GM19025 (cell line): ENCODE measurements around the gene GPR25.

Source experiments
- ATAC-seq: cut with Tn5 transposase; IDR thresholded peaks from one replicate; pipeline ENCODE4 v1.9.1; 2021; ENCODE audit warnings: mild to moderate bottlenecking, low read depth, moderate library complexity; ENCODE audit not compliant: unreplicated experiment

The GPR25 gene

GRCh38 chr1:200873116-200873670, 412 bp downstream of the GPR25 start:
- no peak for ATAC-seq

- ATAC-seq: no peak
These were observed 1.1 kb downstream of the GPR25 start for GRCh38 chr1:200873671-200874397.

DNA sequence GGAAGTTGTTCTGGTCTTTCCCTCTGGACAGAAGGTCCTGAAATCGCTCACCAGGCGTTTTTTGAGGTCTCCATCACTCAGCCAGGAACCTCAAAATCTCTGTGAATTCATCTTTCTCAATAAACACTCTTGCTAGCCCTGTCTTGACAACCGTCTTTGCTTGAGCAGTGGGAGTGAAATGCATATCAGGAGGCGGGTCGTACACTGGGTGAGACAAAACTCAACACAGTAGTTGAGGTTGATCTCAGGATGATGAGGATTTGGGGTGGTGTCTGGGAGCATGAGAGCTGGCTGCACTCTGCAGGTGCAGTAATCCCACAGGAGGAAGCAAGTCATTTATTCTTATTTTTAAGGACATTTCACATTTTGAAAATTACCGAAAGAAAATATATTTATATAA, 1.9 kb downstream of the GPR25 start:
- ATAC-seq: no peak

DNA sequence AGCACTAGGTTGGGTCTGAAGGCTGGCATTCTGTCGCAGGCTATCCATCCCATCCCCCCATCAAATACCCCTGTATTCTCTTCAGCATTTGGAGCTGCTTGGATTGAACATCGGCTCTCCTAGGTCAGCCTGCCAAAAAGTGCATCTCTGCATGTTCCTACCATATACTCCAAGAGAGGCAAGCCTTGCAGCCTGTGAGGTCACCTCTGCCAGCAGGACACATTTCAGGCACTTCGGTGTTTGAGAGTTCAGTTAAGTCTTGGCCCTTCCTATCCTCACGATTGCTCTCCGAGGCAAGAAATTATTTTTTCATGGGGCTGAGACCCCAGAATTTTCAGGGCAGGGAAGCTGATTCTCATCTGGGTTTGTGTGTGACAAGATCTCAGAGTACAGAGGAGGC, 2.6 kb downstream of the GPR25 start:
- no peak for ATAC-seq

GRCh38 chr1:200877010-200877409, 4.2 kb downstream of the GPR25 start:
- no peak for ATAC-seq

GRCh38 chr1:200877839-200878551, 5.2 kb downstream of the GPR25 start:
- peak; percentile 79 for ATAC-seq

DNA sequence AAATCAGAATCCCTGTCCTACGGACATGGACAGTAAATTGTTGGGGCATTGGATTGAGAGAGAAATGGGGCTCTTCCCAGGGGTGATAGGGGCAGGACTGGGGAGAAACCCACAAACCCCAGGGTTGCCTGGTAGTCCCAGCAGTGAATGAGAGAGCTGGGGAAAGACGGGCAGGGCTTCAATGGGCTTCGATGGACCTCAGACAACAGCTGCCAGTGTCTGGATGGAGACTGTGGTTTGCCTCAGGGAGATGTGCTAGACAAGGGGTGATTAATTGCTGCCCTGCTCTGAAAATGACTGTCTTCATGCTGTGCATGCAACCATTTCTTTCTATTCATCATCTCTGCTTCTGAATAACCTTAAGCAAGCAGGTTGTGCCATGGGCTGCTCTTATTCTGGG, 7.4 kb downstream of the GPR25 start:
- ATAC-seq: peak; percentile 50

DNA sequence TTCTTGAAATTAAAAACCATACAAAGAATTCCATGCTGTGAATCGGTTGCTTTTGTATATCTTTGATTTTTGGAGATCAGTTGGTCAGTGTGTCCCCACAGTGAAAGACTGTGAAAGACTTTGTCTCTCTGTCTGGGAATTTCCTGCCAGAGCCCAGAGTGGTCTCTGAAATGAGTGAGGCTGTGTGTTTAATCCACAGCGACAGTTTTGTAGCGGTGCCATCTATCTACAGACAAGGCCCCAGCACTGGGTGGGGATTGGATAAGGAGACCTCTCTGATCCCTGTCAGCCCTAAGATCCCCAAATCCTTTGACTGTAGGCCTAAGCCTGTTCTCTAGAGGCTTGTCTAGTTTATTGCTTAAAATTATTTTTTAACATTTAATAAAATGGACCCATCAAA, 10.3 kb downstream of the GPR25 start:
- no peak for ATAC-seq

- no peak for ATAC-seq
These were observed 13.0 kb downstream of the GPR25 start for GRCh38 chr1:200885623-200886402.

DNA sequence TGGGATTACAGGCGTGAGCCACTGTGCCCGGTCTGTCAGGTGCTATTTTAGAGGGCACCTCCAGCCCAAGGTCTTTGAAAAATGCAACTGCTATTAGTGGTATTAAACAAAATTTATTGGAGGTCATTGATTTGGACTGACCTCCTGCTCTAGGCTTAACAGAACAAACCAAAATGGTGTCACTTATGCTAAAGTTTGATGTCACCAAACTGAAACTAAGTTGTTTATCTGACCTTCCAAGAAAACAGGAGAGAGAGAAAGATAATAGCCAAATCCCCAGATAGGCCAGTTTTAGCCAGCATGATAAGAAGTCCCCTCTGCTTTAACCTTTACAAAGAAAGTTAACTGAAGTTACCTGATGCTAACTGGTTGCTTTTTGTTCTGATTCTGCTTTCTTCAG, 13.8 kb downstream of the GPR25 start:
- no peak for ATAC-seq

- no peak for ATAC-seq
These were observed 14.3 kb downstream of the GPR25 start for GRCh38 chr1:200887036-200887435.

DNA sequence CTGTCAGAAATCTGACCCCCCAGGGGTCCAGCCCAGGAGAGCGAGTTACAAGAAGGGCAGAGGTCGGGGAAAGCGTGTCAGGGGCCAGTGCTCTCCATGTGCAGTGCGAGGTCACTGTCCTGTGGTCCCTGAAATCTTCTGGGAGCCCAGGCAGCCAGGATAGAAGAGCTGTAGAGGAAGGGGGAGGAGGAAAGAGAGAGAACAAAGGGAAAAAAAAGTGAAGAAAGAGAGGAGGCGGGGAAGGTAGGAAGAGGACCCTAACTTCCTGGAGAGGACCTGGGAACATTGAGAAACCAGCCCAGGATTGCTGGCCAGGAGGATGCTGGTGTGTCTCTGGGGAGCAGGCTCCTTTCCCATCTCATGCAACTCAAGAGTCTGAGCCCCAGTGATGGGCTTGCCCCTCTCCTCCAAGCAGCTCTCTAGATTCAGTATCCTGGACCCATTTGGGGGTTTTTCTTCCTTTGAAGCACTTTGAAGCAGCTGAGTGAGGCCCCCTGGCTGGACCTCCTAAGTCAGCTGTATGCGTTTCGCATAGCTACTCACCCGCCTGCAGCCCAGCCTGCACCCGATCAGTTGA, 15.1 kb downstream of the GPR25 start:
- no peak for ATAC-seq

DNA sequence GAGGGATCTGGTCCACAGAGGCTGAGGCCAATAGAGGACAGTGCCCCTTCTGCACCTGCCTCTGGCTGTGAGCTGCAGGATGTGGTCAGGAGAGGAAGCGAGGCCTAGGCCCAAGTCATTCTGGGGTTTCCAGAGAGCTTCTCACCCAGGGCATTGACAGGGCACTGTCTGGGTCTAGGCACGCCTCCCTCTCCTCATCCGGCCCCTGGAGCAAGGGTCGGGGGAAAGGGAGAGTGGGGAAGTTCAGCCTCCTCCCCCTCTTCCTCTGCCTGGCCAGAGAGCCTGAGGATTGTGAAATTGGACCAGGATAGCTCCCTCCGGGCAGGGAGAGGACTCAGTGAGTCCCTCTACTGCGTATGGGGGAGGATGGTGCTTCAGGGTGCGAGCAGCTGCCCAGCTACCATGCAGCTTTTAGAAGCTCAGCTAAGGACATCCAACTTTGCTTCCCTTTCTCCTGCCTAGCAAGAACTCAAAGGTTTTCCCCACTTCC, 15.6 kb downstream of the GPR25 start:
- ATAC-seq: peak; percentile 90

- no peak for ATAC-seq
These were observed 16.8 kb downstream of the GPR25 start for GRCh38 chr1:200889571-200889970.

- no peak for ATAC-seq
These were observed 17.2 kb downstream of the GPR25 start for GRCh38 chr1:200890027-200890426.

DNA sequence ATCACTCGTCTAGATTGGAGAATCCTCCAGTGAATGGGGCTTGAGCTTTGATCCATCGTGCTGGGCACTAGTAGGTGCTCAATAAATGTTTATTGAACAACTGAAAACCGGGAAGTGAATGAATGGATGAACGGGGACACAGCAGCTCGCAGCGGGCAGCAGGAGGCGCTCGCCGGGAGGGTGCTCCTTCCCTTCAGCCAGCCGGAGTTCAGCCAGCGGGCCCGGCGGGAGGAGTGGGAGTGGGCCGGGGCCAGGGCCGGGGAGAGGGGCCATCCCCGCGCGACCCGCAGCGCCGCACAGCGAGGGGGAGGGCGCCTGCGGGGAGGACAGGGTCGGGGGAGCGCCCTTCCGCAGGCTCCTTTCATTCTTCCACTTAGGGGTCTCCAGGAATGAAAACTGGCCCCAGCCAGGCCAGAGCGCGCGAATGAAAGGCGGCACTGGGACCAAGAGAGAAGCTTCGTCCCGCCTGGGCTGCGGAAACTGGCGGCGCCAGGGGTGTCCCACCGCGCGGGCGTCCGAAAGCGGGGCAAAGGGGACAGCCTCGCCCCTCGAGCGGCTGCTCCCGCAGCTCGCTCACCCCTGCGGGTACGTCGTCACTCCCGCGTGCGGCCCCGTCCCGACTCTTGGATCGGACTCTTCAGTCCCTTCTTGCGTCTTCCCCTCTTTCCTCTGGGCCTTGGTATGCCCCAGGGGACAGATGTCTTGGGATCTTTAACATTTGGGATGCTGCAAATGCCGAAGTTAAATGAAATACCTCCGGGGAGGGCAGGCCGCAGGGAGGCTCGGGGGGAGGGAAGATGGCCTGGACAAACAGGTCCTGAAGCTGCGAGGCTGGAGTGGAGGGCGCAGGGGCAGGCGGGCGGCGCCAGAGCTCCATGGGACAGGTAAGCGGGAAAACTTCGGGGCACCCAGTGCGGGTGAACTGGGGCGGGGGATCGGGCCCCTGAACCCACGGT, 18.3 kb downstream of the GPR25 start:
- no peak for ATAC-seq

- no peak for ATAC-seq
These were observed 19.0 kb downstream of the GPR25 start for GRCh38 chr1:200891774-200892157.

DNA sequence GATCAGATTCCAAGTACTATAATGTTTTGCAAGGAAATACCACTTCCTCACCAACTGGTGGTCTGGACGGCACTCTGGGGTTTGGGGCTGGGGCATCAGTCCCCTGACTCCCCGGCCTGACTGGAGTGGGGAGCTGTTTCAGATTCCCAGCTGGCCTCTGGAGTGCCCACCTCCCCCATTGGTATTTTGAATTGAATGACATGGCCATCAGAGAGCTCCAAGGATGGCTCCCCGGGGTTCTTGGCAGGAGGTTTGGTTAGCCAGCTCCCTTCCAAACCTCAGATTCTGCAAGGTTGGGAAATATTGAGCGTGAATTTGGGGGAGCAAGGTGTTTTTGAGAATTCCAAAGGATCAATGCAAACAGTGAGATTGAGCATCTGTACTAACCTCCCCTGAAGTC, 19.8 kb downstream of the GPR25 start:
- ATAC-seq: no peak

GRCh38 chr1:200892958-200893357, 20.2 kb downstream of the GPR25 start:
- no peak for ATAC-seq
